ENCODE measurements around the gene FAM210B. TPM values are rescaled to one million over a fixed set of nuclear protein-coding genes. Genes with fewer than 3 reads are reported as not detected.

The FAM210B gene
- total and polyA plus RNA-seq, 9 of the 15 experiments (the other 6 are each of a cell fraction or from before 2014, with no cell fraction given) = 12.1 to 87.3 (median 47.6) TPM

GRCh38 chr20:56371977-56372376 is 13.2 kb downstream of the FAM210B start (continued):
- TF ChIP-seq, protein P1, sequence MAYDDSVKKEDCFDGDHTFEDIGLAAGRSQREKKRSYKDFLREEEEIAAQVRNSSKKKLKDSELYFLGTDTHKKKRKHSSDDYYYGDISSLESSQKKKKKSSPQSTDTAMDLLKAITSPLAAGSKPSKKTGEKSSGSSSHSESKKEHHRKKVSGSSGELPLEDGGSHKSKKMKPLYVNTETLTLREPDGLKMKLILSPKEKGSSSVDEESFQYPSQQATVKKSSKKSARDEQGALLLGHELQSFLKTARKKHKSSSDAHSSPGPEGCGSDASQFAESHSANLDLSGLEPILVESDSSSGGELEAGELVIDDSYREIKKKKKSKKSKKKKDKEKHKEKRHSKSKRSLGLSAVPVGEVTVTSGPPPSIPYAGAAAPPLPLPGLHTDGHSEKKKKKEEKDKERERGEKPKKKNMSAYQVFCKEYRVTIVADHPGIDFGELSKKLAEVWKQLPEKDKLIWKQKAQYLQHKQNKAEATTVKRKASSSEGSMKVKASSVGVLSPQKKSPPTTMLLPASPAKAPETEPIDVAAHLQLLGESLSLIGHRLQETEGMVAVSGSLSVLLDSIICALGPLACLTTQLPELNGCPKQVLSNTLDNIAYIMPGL (CRISPR knock-in tag; IDR thresholded peaks at IDR 0.05) = no peak
- TF ChIP-seq FOXA1 (IDR thresholded peaks at IDR 0.05; ENCODE audit: borderline replicate concordance) (no peak), TAL1 (IDR thresholded peaks at IDR 0.05) (no peak), ZNF584 (CRISPR knock-in tag; IDR thresholded peaks at IDR 0.05; ENCODE audit: low read depth) (no peak), ZNF23 (CRISPR knock-in tag; IDR thresholded peaks at IDR 0.05) (no peak), SMARCA5 (IDR thresholded peaks at IDR 0.05) (no peak), BRD4 (IDR thresholded peaks at IDR 0.05) (no peak), HEY1 (CRISPR knock-in tag; IDR thresholded peaks at IDR 0.05; ENCODE audit: borderline replicate concordance) (no peak)

- peaks cover 0 to 6% of the 10 kb centered on the region in 2 experiments; a peak in 2 of 5 replicates for H3K4me1 ChIP-seq (replicated peaks in 1 of 2; ENCODE audit: control insufficient read depth in 2 of 2, insufficient read depth in 2 of 2, low read length in 2 of 2)
- H3K27me3 ChIP-seq (ENCODE audit: control insufficient read depth in 2 of 2, insufficient read depth in 2 of 2, low read length in 2 of 2) = no peaks in the 10 kb centered on the region
- ATAC-seq (peak; percentile 27; the same call in 2 of the 3 replicates), FAIRE-seq (peak; percentile 48), DNase-seq (ENCODE audit: extremely low read depth in 1 of 4, low spot score in 3 of 4) (peak in 2 of 4 experiments; percentile 27)
- 14% methylated on average over 1 of the region's 1 CpG for WGBS (ENCODE audit: insufficient coverage, low coverage, missing lambda C conversion rate)
- in situ Hi-C loops (cut with MboI) (loop anchor here (25.0 kb wide), 1 partner anchor 1286 kb away; no protein-coding TSS in a partner anchor), intact Hi-C loops (cut with micrococcal nuclease) (no loop called here)
- peaks cover 55% of the 10 kb centered on the region for H3K79me2 ChIP-seq (ENCODE audit: control insufficient read depth, insufficient read depth, low read length)
- no TSS peak for BruUV-seq (replicated peaks)
- peaks cover 96% of the 10 kb centered on the region for H3K36me3 ChIP-seq (ENCODE audit: control insufficient read depth, insufficient read depth, low read length)
- H3K9me3 ChIP-seq (replicated peaks; ENCODE audit: control insufficient read depth, insufficient read depth, low read depth, low read length) = no peaks in the 10 kb centered on the region
- H3K4me2 ChIP-seq (ENCODE audit: insufficient read depth, low read length) = no peak overlapping the region
- H3K4me3 ChIP-seq = no peak overlapping the region
- H4K20me1 ChIP-seq (replicated peaks; ENCODE audit: control insufficient read depth, insufficient read depth, low read length) = no peaks in the 10 kb centered on the region
- H3K9ac ChIP-seq (ENCODE audit: insufficient read depth in 1 of 2, low read depth in 2 of 2, low read length in 2 of 2) = no peak overlapping the region
- ChIA-PET CTCF (ENCODE audit: low intra/inter-chr PET ratio) (no interaction called here), POLR2A (interaction anchor here (0.8 to 1.8 kb wide), 4 partner anchors 9 to 97 kb away, joined by 3 to 8 read pairs (median 4); no protein-coding TSS in a partner anchor)
- H2AFZ ChIP-seq (ENCODE audit: low read depth, low read length) = no peak overlapping the region
- H3K27ac ChIP-seq (ENCODE audit: extremely low read depth, low read depth, low read length) = no peak overlapping the region
- H3K9me1 ChIP-seq (ENCODE audit: control insufficient read depth, insufficient read depth, low read length) = no peaks in the 10 kb centered on the region
- TF ChIP-seq E2F5 (CRISPR knock-in tag; IDR thresholded peaks at IDR 0.05) (no peak), SRF (CRISPR knock-in tag; IDR thresholded peaks at IDR 0.05) (no peak), ZEB2 (IDR thresholded peaks at IDR 0.05) (0 out of 2 replicates have a peak, but pooled peaks have one; percentile 17), ADNP (tag; IDR thresholded peaks at IDR 0.05) (no peak), ZNF184 (CRISPR knock-in tag; IDR thresholded peaks at IDR 0.05) (no peak), EGR1 (conservative IDR thresholded peaks at IDR 0.05) (peak; percentile 38), ZNF239 (CRISPR knock-in tag; IDR thresholded peaks at IDR 0.05) (peak; percentile 98), BDP1 (IDR thresholded peaks at IDR 0.05; ENCODE audit: insufficient read depth, insufficient read length) (no peak), CTBP1 (IDR thresholded peaks at IDR 0.05; ENCODE audit: borderline replicate concordance) (peak; percentile 69), SUPT5H (IDR thresholded peaks at IDR 0.05) (0 out of 2 replicates have a peak, but pooled peaks have one; percentile 16), RCOR1 (IDR thresholded peaks at IDR 0.05; ENCODE audit: borderline replicate concordance in 1 of 2, low read depth in 2 of 2, low read length in 2 of 2) (peak in 1 of 2 experiments; percentile 52; a peak in 1 of 4 replicates), MEF2A (IDR thresholded peaks at IDR 0.05; ENCODE audit: control insufficient read depth, low read depth, low read length) (no peak)
Observed at GRCh38 chr20:56372850-56373249, 14.1 kb downstream of the FAM210B start.
